OCI-LY1 (cell line): ENCODE results near the gene HECA.

Source experiments
- H2AFZ ChIP-seq: fragments of 200-600 bp; sonication (generic), shearing (Covaris generic); 2 replicates; pipeline ENCODE4 v1.6.0; 2014; ENCODE audit warnings: antibody characterized with exemption, mild to moderate bottlenecking, low read length
- H3F3A ChIP-seq: fragments of 200-600 bp; sonication (generic), shearing (Covaris generic); 2 replicates; pipeline ENCODE4 v1.6.0; 2014; ENCODE audit warnings: mild to moderate bottlenecking, antibody characterized with exemption, low read length, moderate library complexity; ENCODE audit not compliant: insufficient read depth
- H3K27ac ChIP-seq: fragments of 200-600 bp; sonication (generic); 2 replicates; pipeline ENCODE4 v1.5.1; 2014; ENCODE audit warnings: low read length, mixed run types, mild to moderate bottlenecking, low read depth; ENCODE audit not compliant: poor library complexity, severe bottlenecking
- H3K27me3 ChIP-seq: fragments of 200-600 bp; sonication (generic); 2 replicates; pipeline ENCODE4 v1.6.0; 2014; ENCODE audit warnings: antibody characterized with exemption, mild to moderate bottlenecking, low read length, moderate library complexity; ENCODE audit not compliant: insufficient read depth
- H3K36me3 ChIP-seq: fragments of 200-600 bp; sonication (generic); 2 replicates; pipeline ENCODE4 v1.6.1; 2014; ENCODE audit warnings: mild to moderate bottlenecking, antibody characterized with exemption, low read length, moderate library complexity, mixed read lengths; ENCODE audit not compliant: insufficient read depth
- H3K4me1 ChIP-seq: fragments of 200-600 bp; sonication (generic); 2 replicates; pipeline ENCODE4 v1.5.1; 2014; ENCODE audit warnings: mild to moderate bottlenecking, low read length, moderate library complexity; ENCODE audit not compliant: insufficient read depth, severe bottlenecking
- H3K4me2 ChIP-seq: fragments of 200-600 bp; sonication (generic), shearing (Covaris generic); 2 replicates; pipeline ENCODE4 v1.6.1; 2014; ENCODE audit warnings: low read length
- H3K4me3 ChIP-seq: fragments of 200-600 bp; sonication (generic); 2 replicates; pipeline ENCODE4 v1.5.1; 2014; ENCODE audit warnings: low read length, low read depth, mild to moderate bottlenecking, mixed read lengths; ENCODE audit not compliant: poor library complexity, severe bottlenecking
- H3K79me2 ChIP-seq: fragments of 200-600 bp; shearing (Covaris generic); 2 replicates; pipeline ENCODE4 v1.6.1; 2016; ENCODE audit warnings: mixed run types, low read length, mixed read lengths; ENCODE audit not compliant: insufficient read depth
- H3K9ac ChIP-seq: fragments of 200-600 bp; sonication (generic), shearing (Covaris generic); 2 replicates; pipeline ENCODE4 v1.6.1; 2014; ENCODE audit warnings: mild to moderate bottlenecking, low read length, mixed read lengths
- H3K9me2 ChIP-seq: fragments of 200-600 bp; sonication (generic), shearing (Covaris generic); 2 replicates; pipeline ENCODE4 v1.6.1; 2014; ENCODE audit warnings: low read depth, mild to moderate bottlenecking, low read length, mixed read lengths
- H3K9me3 ChIP-seq: fragments of 200-600 bp; shearing (Covaris generic); 2 replicates; pipeline ENCODE4 v1.6.1; 2014; ENCODE audit warnings: low read length, mixed read lengths
- H4K20me1 ChIP-seq: fragments of 200-600 bp; sonication (generic), shearing (Covaris generic); 2 replicates; pipeline ENCODE4 v1.6.0; 2016; ENCODE audit warnings: mild to moderate bottlenecking, low read length; ENCODE audit not compliant: insufficient read depth
- EZH2 ChIP-seq: fragments of 200-600 bp; sonication (generic), shearing (Covaris generic); IDR thresholded peaks from 2 replicates; pipeline ENCODE4 v1.8.0; 2017; ENCODE audit warnings: borderline replicate concordance, mixed run types, mild to moderate bottlenecking, antibody characterized with exemption, low read length, moderate library complexity, mixed read lengths
- TF ChIP-seq, protein P1 (sequence below): fragments of 200-600 bp; sonication (generic), shearing (Covaris generic); IDR thresholded peaks from 2 replicates; pipeline ENCODE4 v1.5.1; 2017; ENCODE audit warnings: mild to moderate bottlenecking, antibody characterized with exemption, low read length, moderate library complexity, mixed read lengths

The HECA gene

DNA sequence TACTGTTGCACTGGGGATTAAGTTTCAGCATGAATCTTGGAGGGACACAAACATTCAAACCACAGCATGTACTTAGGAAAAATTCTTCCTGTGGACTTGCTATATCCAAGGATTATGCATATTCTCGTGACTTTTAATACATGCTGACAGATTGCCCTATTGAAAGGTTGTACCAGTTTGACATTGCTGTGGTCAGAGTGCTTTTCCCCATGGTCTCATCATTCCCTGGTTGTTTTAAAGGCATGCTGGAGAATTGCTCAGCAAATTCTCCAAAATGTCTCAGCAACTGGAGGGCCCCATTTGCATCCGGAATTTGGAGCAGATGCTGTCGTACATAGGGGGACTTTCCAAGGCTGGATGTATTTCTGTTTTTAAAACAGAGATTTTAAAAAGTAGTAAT lies 7.4 kb downstream of the HECA start:
- Histone ChIP-seq H3K9me3 (no peaks in the 10 kb centered on the region), H3K4me2 (no peak overlapping the region), H3K27me3 (no peaks in the 10 kb centered on the region), H3K79me2 (peaks cover 89% of the 10 kb centered on the region), H3K4me3 (no peak overlapping the region), H4K20me1 (no peaks in the 10 kb centered on the region), H3K4me1 (peaks cover 53% of the 10 kb centered on the region), H2AFZ (no peak overlapping the region), H3K9ac (no peak overlapping the region), H3K9me2 (no peaks in the 10 kb centered on the region), H3K36me3 (peaks cover 32% of the 10 kb centered on the region), H3K27ac (no peak overlapping the region), H3F3A (no peaks in the 10 kb centered on the region)
- TF ChIP-seq EZH2: no peak
- TF ChIP-seq, protein P1, sequence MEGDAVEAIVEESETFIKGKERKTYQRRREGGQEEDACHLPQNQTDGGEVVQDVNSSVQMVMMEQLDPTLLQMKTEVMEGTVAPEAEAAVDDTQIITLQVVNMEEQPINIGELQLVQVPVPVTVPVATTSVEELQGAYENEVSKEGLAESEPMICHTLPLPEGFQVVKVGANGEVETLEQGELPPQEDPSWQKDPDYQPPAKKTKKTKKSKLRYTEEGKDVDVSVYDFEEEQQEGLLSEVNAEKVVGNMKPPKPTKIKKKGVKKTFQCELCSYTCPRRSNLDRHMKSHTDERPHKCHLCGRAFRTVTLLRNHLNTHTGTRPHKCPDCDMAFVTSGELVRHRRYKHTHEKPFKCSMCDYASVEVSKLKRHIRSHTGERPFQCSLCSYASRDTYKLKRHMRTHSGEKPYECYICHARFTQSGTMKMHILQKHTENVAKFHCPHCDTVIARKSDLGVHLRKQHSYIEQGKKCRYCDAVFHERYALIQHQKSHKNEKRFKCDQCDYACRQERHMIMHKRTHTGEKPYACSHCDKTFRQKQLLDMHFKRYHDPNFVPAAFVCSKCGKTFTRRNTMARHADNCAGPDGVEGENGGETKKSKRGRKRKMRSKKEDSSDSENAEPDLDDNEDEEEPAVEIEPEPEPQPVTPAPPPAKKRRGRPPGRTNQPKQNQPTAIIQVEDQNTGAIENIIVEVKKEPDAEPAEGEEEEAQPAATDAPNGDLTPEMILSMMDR: no peak

DNA sequence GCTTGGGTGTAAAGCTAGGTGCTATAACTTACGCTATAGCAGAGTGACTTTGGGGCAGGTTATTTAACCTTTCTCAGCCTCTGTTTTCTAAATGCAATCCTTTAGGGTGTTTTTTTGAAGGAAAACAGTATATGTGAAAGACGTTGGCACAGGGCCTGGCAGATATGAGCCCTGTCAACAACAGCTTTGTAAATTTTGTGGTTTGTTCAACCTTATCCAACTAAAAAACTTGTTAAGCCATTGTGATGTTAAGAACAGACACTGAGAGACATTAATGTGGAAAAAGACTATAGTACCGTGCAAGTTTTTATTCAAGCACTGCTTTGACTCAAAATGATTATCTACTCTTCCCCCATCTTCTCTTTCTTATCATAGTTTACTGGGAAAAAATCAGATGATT lies 8.2 kb downstream of the HECA start:
- Histone ChIP-seq H3K9me3 (no peaks in the 10 kb centered on the region), H3K9ac (no peak overlapping the region), H3K4me1 (peaks cover 44% of the 10 kb centered on the region), H3K4me2 (no peak overlapping the region), H3K4me3 (no peak overlapping the region), H4K20me1 (no peaks in the 10 kb centered on the region), H3K27me3 (no peaks in the 10 kb centered on the region), H3K36me3 (peaks cover 30% of the 10 kb centered on the region), H3K9me2 (no peaks in the 10 kb centered on the region), H2AFZ (no peak overlapping the region), H3F3A (no peaks in the 10 kb centered on the region), H3K79me2 (peaks cover 89% of the 10 kb centered on the region), H3K27ac (no peak overlapping the region)
- TF ChIP-seq, protein P1: no peak
- no peak for TF ChIP-seq EZH2

DNA sequence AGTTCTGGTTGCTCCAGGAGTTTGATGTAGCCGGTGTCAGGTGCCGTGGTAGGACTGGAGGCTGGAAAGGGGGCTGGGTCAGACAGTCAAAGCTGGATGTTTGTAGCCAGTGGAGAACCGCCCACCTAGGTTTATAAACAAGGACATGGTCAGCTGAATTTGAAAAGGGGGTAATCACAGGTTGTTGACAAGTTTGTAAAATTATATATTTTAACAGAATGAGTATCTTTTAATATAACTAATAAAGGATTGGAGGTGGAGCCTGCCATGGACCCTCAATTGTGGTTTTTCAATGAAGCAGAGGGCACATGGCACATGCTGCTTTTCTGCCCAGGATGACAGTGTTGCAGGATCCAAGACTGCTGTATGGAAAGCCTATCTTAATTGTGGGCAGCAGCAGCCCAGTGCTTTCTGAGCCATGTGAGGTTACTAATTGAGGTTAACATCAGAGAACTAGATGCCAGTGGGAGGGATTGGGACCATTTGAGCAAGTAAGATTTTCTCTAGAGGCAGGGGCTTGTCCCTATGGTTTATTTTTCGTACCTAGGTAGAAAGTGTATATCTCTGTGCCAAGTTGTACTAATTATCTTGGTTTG lies 9.7 kb downstream of the HECA start:
- no peak overlapping the region; the same call in 1 of the 2 replicates for H3K4me2 ChIP-seq
- H3K4me1 ChIP-seq: peaks cover 48% of the 10 kb centered on the region
- no peaks in the 10 kb centered on the region for H4K20me1 ChIP-seq
- no peak overlapping the region for H3K9ac ChIP-seq
- no peaks in the 10 kb centered on the region for H3K27me3 ChIP-seq
- TF ChIP-seq, protein P1: no peak
- no peak for TF ChIP-seq EZH2
- H3K27ac ChIP-seq: no peak overlapping the region
- no peak overlapping the region for H3K4me3 ChIP-seq
- no peak overlapping the region for H2AFZ ChIP-seq
- H3F3A ChIP-seq: no peaks in the 10 kb centered on the region
- peaks cover 18% of the 10 kb centered on the region for H3K36me3 ChIP-seq
- peaks cover 86% of the 10 kb centered on the region for H3K79me2 ChIP-seq
- H3K9me3 ChIP-seq: no peaks in the 10 kb centered on the region
- H3K9me2 ChIP-seq: no peaks in the 10 kb centered on the region
